ENCODE data around the gene PRRC2B.

DNA sequence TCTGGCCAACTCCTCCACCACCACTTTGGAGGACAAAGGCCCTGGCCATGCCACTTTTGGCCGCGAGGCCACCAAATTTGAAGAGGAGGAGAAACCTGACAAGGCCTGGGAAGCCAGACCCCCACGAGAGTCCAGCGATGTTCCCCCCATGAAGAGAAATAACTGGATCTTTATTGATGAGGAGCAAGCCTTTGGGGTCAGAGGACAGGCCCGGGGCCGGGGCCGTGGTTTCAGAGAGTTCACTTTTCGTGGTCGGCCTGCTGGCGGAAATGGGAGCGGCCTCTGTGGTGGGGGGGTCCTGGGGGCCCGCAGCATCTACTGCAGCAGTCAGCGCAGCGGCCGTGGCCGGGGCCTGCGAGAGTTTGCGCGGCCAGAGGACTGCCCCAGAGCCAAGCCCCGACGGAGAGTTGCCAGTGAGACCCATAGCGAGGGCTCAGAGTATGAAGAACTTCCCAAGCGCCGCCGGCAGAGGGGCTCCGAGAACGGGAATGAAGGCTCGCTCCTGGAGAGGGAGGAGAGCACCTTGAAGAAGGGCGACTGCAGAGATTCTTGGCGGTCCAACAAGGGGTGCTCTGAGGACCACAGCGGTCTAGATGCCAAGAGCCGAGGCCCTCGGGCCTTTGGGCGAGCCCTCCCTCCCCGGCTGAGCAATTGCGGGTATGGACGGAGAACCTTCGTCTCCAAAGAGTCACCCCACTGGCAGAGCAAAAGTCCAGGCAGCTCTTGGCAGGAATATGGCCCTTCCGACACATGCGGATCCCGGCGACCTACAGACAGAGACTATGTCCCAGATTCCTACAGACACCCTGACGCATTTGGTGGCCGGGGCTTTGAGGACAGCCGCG, 81.4 kb downstream of the PRRC2B start:
- TF ChIP-seq, protein P1, sequence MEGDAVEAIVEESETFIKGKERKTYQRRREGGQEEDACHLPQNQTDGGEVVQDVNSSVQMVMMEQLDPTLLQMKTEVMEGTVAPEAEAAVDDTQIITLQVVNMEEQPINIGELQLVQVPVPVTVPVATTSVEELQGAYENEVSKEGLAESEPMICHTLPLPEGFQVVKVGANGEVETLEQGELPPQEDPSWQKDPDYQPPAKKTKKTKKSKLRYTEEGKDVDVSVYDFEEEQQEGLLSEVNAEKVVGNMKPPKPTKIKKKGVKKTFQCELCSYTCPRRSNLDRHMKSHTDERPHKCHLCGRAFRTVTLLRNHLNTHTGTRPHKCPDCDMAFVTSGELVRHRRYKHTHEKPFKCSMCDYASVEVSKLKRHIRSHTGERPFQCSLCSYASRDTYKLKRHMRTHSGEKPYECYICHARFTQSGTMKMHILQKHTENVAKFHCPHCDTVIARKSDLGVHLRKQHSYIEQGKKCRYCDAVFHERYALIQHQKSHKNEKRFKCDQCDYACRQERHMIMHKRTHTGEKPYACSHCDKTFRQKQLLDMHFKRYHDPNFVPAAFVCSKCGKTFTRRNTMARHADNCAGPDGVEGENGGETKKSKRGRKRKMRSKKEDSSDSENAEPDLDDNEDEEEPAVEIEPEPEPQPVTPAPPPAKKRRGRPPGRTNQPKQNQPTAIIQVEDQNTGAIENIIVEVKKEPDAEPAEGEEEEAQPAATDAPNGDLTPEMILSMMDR (IDR thresholded peaks at IDR 0.05): no peak
- TF ChIP-seq POLR2A (IDR thresholded peaks at IDR 0.05): no peak

Measured in lower leg skin (tissue), 3 donors.